DLD1 (cell line): ENCODE results near the gene SPATC1L.

Experiments used
- in situ Hi-C: cut with HindIII; loops from 2 replicates; pipeline ENCODE4 v1.10.0; 2017; ENCODE audit warnings: low sequenced_read_pairs

Gene SPATC1L

DNA sequence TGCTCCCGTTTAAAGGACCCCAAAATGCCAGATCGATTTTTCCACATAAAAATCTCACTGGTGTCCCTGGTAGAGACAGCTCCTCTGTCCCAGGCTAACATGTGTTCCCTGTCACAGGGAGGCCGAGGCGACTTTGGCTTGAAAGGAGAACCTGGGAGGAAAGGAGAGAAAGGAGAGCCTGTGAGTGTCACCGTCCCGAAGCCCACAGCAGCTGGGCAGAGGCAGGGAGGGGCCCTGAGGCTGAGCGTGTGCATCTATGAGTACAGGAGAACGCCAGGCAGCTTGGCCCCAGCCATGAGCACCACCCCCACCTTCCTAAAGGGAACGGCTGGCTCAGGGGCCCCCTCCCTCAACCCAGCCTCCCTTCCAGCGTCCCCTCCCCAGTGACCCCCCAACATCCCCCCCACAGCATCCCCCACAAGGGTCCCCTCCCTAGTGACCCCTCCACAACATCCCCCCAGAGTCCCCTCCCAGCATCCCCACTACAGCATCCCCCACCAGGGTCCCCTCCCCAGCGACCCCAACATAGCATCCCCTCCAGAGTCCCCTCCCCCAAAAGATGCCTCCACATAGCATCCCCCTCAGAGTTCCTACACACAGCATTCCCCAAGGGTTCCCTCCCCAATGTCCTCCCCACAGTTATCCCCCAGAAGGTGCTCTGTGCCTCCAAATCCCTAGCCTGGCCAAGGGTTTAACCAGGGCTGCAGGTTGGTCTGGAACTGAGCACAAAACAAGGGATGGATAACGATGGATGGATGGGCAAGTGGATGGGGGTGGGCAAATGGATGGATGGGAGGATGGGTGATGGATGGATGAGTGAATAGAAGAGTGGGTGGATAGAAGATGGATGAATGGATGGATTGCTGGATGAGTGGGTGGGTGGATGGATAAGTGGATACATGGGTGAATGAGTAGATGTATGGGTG, 61.2 kb downstream of the SPATC1L start:
- in situ Hi-C loops: loop anchor here (25.0 kb wide), 1 partner anchor 111 kb away; no protein-coding TSS in a partner anchor

GRCh38 chr21:46122237-46122671, 62.0 kb downstream of the SPATC1L start:
- in situ Hi-C loops: loop anchor here (25.0 kb wide), 1 partner anchor 110 kb away; no protein-coding TSS in a partner anchor

DNA sequence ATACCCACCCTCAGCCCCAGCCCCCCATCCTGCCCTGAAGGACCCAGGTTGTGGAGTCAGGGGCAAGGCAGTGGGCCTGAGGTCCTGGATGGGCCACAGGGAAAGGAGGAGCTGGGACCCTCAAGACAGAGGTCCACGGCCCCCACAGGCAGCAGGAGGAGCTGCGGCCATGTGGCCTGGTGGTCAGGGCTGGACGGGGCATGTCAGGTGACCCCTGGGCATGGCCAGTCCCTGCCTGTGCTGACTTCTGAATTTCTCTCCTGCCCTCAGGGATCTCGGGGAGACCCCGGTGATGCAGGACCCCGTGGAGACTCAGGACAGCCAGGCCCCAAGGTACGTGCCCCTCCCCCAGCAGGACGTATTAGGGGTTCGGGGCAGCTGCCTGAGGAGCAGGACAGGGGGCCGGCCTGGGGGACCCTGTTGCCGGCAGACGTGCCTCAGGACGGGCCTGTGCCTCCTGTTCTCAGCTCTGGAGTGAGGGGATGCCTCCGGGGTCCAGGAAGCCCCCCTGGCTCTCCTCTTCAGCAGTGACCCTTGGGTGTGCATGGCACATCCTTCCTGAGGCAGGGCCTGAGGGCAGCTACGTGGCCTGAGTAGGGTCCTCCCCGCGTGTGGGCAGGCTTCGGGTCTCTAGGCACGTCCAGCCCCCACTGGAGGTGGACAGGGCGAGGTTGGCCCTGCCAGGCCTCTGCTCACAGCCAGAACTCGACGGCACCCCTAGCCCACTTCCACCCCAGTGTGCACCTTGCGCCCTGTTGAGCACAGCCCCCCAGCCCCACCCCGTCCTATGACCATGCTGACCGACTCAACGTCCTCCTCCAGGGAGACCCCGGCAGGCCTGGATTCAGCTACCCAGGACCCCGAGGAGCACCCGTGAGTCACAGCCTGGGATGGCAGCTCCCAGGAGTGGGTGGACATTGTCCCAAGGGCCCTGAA, 62.7 kb downstream of the SPATC1L start:
- in situ Hi-C loops: loop anchor here (25.0 kb wide), 1 partner anchor 109 kb away; no protein-coding TSS in a partner anchor

GRCh38 chr21:46120301-46121285, 63.7 kb downstream of the SPATC1L start:
- in situ Hi-C loops: loop anchor here (25.0 kb wide), 1 partner anchor 108 kb away; no protein-coding TSS in a partner anchor

DNA sequence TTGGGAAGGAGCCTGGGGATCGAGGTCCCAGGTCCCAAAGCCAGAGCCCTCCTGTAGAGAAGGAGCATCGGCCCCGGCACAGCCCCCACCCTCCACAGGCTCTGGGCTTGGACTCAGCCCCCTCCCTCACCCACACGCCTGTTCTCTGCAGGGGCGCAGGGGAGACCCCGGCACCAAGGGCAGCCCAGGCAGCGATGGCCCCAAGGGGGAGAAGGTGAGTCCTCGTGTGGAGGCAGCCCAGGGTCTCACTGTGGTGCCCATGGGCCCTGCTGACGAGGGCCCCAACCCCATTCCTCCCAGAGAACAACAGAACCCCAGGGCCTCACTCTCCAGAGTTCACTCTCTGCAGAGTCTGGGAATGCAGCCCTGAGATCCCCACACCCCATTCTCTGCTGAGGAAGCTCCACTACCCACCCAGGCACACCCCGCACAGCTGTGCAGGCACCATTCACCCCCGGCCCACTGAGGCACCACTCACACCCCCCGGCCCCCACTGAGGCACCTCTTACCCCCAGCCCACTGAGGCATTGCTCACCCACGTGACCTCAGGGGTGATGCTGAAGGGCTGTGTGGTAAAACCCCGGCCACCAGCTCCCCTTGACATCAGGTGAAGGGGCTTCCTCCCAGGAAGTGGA, 64.5 kb downstream of the SPATC1L start:
- in situ Hi-C loops: loop anchor here (25.0 kb wide), 1 partner anchor 107 kb away; no protein-coding TSS in a partner anchor

- in situ Hi-C loops: loop anchor here (25.0 kb wide), 1 partner anchor 107 kb away; no protein-coding TSS in a partner anchor
Measured at GRCh38 chr21:46119144-46119636, 65.1 kb downstream of the SPATC1L start.

- in situ Hi-C loops: loop anchor here (25.0 kb wide), 1 partner anchor 106 kb away; no protein-coding TSS in a partner anchor
Measured at GRCh38 chr21:46118316-46119143, 65.7 kb downstream of the SPATC1L start.

DNA sequence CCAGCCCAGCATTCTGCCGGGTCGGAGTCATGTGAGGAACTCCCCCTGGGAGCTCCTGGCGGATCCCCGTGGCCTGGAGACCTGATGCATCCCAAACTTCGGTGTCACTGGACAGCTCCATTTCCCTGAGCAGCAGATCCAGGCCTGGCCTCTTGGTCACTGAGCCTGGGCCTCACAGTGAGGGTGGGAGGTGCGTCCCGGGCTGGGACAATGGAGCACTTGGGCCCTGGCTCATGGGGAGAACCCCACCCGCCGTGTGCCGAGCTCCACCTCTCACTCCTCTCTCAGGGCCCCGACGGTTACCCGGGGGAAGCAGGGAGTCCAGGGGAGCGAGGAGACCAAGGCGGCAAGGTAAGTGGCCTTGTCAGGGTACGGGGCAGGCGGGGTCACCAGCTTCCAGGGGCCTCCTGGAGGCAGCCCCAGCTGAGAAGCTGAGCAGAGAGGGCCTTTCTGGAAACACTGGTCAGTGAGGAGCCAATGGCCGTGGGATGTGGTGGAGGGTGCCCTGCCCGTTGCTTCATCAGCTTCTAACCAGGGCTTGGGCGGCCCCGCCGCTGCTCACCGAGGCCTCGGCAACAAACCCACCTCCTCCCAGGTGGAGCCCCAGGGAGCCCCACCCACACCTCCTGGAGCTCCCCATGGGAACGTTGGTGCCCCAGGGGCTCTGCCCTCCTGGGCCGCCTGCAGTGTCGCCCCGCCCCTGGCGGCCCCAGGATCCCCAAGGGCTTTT, 66.5 kb downstream of the SPATC1L start:
- in situ Hi-C loops: loop anchor here (25.0 kb wide), 1 partner anchor 105 kb away; no protein-coding TSS in a partner anchor

DNA sequence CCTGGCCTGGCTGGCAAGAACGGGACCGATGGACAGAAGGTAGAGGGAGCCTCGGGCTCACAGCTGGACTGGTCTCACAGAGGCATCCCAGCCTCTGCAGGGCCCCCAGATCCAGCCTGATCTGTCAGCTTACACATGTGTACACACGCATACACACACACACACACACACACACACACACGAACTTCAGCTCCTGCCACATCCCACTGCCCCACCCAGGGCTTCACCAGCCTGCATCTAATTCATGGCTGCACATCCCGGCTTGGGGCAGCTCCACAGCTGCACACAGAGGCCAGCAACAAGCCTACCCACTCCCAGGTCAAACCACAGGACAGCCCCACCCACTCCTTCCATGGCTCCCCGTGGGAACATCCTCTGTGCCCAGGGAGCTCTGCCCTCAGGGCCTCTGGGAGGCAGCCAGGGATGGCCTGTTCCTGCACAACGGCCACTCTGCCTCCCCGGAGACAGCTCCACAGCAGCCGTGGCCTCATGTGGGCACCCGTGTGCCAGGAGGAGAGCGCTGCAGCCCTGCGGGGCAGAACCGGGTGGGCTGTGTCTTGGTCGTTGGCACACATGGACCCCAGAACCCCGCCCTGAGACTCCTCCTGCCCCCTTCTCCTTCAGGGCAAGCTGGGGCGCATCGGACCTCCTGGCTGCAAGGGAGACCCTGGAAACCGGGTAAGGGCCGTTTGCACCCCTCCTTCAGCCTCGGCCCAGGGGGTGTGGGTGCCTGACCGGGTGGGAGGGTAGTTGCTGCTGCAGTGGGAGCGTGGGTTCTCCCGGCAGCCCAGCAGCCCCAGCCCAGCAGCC, 67.3 kb downstream of the SPATC1L start:
- in situ Hi-C loops: loop anchor here (25.0 kb wide), 1 partner anchor 105 kb away; no protein-coding TSS in a partner anchor

DNA sequence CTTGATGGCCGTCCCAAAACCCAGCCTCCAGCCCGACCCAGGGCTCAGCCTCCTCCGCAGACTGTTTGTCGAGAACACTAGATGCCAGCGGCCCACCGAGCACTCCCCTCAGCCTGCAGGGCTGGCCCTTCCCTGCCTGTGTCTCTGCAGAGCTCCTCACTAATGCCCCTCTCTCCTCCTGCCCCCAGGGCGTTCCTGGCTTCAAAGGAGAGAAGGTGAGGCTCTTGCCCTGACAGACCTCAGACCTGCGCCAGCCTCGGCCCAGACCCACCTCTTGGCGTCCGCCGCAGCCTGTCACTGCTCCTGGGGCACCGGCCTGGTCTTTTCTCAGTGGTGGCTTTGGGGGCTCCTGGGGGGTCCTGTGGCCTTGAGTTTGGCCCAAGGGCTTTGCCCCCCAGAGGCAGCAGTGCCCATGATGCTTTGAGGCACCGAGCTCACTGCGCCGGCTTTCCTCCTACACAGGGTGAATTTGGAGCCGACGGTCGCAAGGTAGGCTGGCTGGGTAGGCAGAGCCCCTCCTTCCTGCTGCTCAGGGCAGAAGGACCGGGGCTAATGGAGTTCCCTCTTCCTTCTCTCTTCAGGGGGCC, 68.0 kb downstream of the SPATC1L start:
- in situ Hi-C loops: loop anchor here (25.0 kb wide), 1 partner anchor 104 kb away; no protein-coding TSS in a partner anchor

DNA sequence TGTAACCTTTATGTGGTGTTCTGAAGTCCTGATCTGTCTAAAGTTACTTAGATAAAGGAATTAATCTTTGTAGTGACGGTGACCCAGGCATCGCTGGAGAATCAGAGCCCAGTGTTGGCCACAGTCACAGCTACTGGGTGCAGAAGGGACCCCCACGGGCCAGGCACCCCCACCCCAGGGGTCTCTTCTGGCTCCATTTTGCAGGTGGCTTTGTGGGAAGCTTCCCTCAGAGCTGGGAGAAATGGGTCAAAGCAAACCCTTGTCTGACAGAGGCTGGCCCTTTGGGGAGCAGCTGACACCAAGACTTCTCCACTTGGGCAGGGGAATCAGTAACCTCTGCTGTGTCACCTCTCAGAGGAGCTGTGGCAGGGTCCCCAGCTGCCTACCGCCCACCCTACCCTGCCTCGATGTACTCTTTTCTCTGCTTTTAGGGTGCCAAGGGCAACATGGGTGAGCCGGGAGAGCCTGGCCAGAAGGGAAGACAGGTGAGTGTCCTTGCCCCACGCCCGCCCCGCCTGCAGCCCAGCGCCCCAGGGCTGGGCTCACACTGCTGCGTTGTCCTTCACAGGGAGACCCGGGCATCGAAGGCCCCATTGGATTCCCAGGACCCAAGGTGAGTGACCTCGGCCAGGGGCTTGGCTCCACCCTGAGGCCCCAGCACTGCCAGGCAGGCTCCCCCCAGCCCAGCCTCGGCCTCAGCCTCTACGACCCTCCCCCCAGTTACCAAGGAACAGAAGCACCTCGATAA, 68.6 kb downstream of the SPATC1L start:
- in situ Hi-C loops: loop anchor here (25.0 kb wide), 1 partner anchor 103 kb away; no protein-coding TSS in a partner anchor

GRCh38 chr21:46114963-46115362, 69.3 kb downstream of the SPATC1L start:
- in situ Hi-C loops: loop anchor here (25.0 kb wide), 1 partner anchor 103 kb away; no protein-coding TSS in a partner anchor

GRCh38 chr21:46113497-46114176, 70.6 kb downstream of the SPATC1L start:
- in situ Hi-C loops: loop anchor here (25.0 kb wide), 1 partner anchor 101 kb away; no protein-coding TSS in a partner anchor

DNA sequence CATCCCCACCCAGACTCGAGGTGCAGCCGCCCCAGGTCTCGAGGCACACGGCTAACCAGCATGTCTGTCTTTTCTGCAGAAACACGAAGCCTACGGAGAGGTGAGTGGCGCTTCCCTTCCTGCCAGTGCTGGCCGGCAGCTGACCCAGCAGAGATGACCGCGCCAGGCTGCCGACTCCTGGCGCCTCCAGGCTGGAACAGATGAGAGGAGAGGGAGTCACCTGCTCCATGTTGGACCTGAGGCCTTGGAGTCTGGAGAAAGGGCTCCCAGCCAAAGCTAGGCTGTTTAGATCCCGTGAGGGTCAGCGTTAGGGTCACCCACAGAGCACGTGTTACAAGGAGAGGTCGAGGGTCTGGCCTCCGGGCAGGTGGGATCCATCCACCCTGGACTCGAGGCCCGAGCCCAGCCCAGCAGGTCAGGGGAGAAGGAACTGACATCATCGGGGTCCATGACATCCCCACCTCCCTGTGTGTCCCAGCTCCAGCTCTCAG, 71.5 kb downstream of the SPATC1L start:
- in situ Hi-C loops: loop anchor here (25.0 kb wide), 1 partner anchor 100 kb away; no protein-coding TSS in a partner anchor
